Measurements from ENCODE around the gene CELF5.

DNA sequence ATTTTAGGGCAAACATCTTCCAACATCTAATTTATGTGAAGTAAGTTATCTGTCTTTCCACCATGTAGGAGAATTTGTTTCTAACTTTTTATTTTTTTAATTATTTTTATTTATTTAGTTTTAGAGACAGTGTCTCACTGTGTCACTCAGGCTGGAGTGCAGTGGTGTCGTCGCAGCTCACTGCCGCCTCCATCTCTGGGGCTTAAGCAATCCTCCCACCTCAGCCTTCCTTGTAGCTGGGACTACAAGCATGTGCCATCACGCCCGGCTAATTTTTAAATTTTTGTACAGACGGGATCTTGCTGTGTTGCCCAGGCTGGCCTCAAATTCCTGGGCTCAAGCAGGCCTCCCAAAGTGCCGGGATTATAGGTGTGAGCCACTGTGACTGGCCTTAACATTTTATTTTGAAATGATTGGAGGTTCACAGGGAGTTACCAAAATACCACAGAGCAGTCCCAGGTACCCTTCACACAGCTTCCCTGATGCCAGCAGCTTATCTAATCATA, 58.8 kb downstream of the CELF5 start:
- TF ChIP-seq, protein P1, sequence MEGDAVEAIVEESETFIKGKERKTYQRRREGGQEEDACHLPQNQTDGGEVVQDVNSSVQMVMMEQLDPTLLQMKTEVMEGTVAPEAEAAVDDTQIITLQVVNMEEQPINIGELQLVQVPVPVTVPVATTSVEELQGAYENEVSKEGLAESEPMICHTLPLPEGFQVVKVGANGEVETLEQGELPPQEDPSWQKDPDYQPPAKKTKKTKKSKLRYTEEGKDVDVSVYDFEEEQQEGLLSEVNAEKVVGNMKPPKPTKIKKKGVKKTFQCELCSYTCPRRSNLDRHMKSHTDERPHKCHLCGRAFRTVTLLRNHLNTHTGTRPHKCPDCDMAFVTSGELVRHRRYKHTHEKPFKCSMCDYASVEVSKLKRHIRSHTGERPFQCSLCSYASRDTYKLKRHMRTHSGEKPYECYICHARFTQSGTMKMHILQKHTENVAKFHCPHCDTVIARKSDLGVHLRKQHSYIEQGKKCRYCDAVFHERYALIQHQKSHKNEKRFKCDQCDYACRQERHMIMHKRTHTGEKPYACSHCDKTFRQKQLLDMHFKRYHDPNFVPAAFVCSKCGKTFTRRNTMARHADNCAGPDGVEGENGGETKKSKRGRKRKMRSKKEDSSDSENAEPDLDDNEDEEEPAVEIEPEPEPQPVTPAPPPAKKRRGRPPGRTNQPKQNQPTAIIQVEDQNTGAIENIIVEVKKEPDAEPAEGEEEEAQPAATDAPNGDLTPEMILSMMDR (IDR thresholded peaks at IDR 0.05): no peak
- TF ChIP-seq POLR2A (IDR thresholded peaks at IDR 0.05): no peak
